Right renal cortex interstitium (tissue), 3 donors: ENCODE measurements around the gene MLLT10. TPM values are rescaled to one million over a fixed set of nuclear protein-coding genes. Genes with fewer than 3 reads are reported as not detected.
A peak's percentile ranks its signal among the peaks of the same experiment; 100 is the strongest.

Experiments
- DNase-seq, 3 donors: peaks; one replicate each; pipeline ENCODE4 v3.0.0-alpha.2; 2013; ENCODE audit warnings: low read depth in 3 of 3, low spot score in 2 of 3
- polyA plus RNA-seq, 3 donors: library from polyadenylated mRNA; unstranded; fragments of 120-200 nt; gene quantifications; one replicate each; pipeline ENCODE4 v1.2.1, GENCODE V29; 2013; ENCODE audit not compliant: insufficient read length in 3 of 3

MLLT10 gene
- polyA plus RNA-seq = 10 to 100 TPM; 46.6 to 51.1 (median 49.0) TPM

GRCh38 chr10:21533467-21534279 lies at the start of gene MLLT10:
TSS of gene MLLT10 (plus strand) at chr10:21534232. CDS start at chr10:21534645, 413 bp downstream.
- DNase-seq = peak in 2 of 3 donors; percentile 88 to 92

GRCh38 chr10:21487416-21488180 lies 46.4 kb upstream of the MLLT10 start:
- DNase-seq = no peak

- DNase-seq = no peak
Observed at GRCh38 chr10:21488246-21488956, 45.6 kb upstream of the MLLT10 start.

GRCh38 chr10:21488957-21489446 lies 45.0 kb upstream of the MLLT10 start:
- no peak for DNase-seq

- DNase-seq = no peak
Observed at GRCh38 chr10:21490028-21490710, 43.9 kb upstream of the MLLT10 start.

- DNase-seq = no peak
Observed at GRCh38 chr10:21490711-21491105, 43.3 kb upstream of the MLLT10 start.

- DNase-seq = no peak
Observed at GRCh38 chr10:21492421-21492820, 41.6 kb upstream of the MLLT10 start.

- no peak for DNase-seq
Observed at GRCh38 chr10:21493784-21494183, 40.2 kb upstream of the MLLT10 start.

GRCh38 chr10:21494191-21495001 lies 39.6 kb upstream of the MLLT10 start:
- peak in 1 of 3 donors; percentile 32 for DNase-seq

- peak in 1 of 3 donors; percentile 49 for DNase-seq
Observed at GRCh38 chr10:21495002-21495751, 38.9 kb upstream of the MLLT10 start.

- DNase-seq = peak in 2 of 3 donors; percentile 89 to 93
Observed at GRCh38 chr10:21495752-21496342, 38.2 kb upstream of the MLLT10 start.

- no peak for DNase-seq
Observed at GRCh38 chr10:21496343-21497176, 37.5 kb upstream of the MLLT10 start.

- DNase-seq = no peak
Observed at GRCh38 chr10:21497177-21497807, 36.7 kb upstream of the MLLT10 start.

GRCh38 chr10:21498377-21498776 lies 35.7 kb upstream of the MLLT10 start:
- no peak for DNase-seq

- DNase-seq = no peak
Observed at GRCh38 chr10:21498986-21499385, 35.0 kb upstream of the MLLT10 start.

GRCh38 chr10:21499701-21500577 lies 34.1 kb upstream of the MLLT10 start:
- DNase-seq = no peak
